Lower leg skin (tissue), 3 donors: ENCODE results near the gene VPS8.

Experiments used
- CTCF ChIP-seq, 3 donors: fragments of 450-650 bp; IDR thresholded peaks; one replicate each; pipeline ENCODE4 v1.5.1; 2016; ENCODE audit warnings: antibody characterized with exemption in 3 of 3, mild to moderate bottlenecking in 3 of 3, moderate library complexity in 2 of 3
- POLR2A ChIP-seq, 2 donors: fragments of 450-650 bp; IDR thresholded peaks; one replicate each; pipeline ENCODE4 v1.6.1; 2016 to 2017; ENCODE audit warnings: antibody characterized with exemption in 2 of 2, mild to moderate bottlenecking in 1 of 2, moderate library complexity in 1 of 2

- TF ChIP-seq POLR2A (IDR thresholded peaks at IDR 0.05) (no peak), CTCF (IDR thresholded peaks at IDR 0.05) (no peak)
Measured at GRCh38 chr3:184781801-184782200, 30.2 kb upstream of the VPS8 start.
